HepG2 (cell line): ENCODE data around the gene SPATA33. TPM values are rescaled to one million over a fixed set of nuclear protein-coding genes. Genes with fewer than 3 reads are reported as not detected.

Experiments used
- AKNA ChIP-seq: sonication (generic); formaldehyde crosslinking; IDR thresholded peaks from 2 replicates; pipeline ENCODE4 v1.4.0; 2020; ENCODE audit warnings: missing genetic modification reagents, borderline replicate concordance
- CENPT ChIP-seq: sonication (generic); formaldehyde crosslinking; IDR thresholded peaks from 2 replicates; pipeline ENCODE4 v1.8.0; 2022; ENCODE audit warnings: low read depth, mild to moderate bottlenecking, moderate library complexity, missing genetic modification reagents
- DNMT1 ChIP-seq: sonication (generic); formaldehyde crosslinking; IDR thresholded peaks from 2 replicates; pipeline ENCODE4 v1.5.1; 2020; ENCODE audit warnings: mild to moderate bottlenecking, missing genetic modification reagents
- EED ChIP-seq: sonication (generic); formaldehyde crosslinking; IDR thresholded peaks from 2 replicates; pipeline ENCODE4 v1.5.0; 2020; ENCODE audit warnings: mild to moderate bottlenecking, missing genetic modification reagents
- ETV6 ChIP-seq: sonication (generic); formaldehyde crosslinking; conservative IDR thresholded peaks from 2 replicates; pipeline ENCODE4 v1.4.0; 2020; ENCODE audit warnings: missing genetic modification reagents
- FOXK1 ChIP-seq: sonication (generic); formaldehyde crosslinking; IDR thresholded peaks from 2 replicates; pipeline ENCODE4 v1.4.0; 2020; ENCODE audit warnings: low read depth, missing genetic modification reagents, borderline replicate concordance
- GATAD1 ChIP-seq: IDR thresholded peaks from 2 replicates; pipeline ENCODE4 v1.6.1; 2016; ENCODE audit warnings: missing genetic modification reagents, missing compliant biosample characterization
- HOXD1 ChIP-seq: sonication (generic); formaldehyde crosslinking; IDR thresholded peaks from 2 replicates; pipeline ENCODE4 v1.5.0; 2020; ENCODE audit warnings: missing genetic modification reagents
- JUND ChIP-seq: sonication (generic); formaldehyde crosslinking; IDR thresholded peaks from 2 replicates; pipeline ENCODE4 v1.8.0; 2022; ENCODE audit warnings: mild to moderate bottlenecking, missing genetic modification reagents
- MZF1 ChIP-seq: sonication (generic); formaldehyde crosslinking; IDR thresholded peaks from 2 replicates; pipeline ENCODE4 v1.8.1; 2023; ENCODE audit warnings: mild to moderate bottlenecking, missing genetic modification reagents, borderline replicate concordance
- NFE2 ChIP-seq: sonication (generic); formaldehyde crosslinking; IDR thresholded peaks from 2 replicates; pipeline ENCODE4 v1.4.0; 2020; ENCODE audit warnings: missing genetic modification reagents
- NR2F6 ChIP-seq, 2 experiments: IDR thresholded peaks; 2 replicates each; pipeline ENCODE4 v1.6.1; 2016; ENCODE audit warnings: antibody characterized with exemption in 1 of 2, mild to moderate bottlenecking in 1 of 2
- RFX1 ChIP-seq: fragments of 450-650 bp; IDR thresholded peaks from 2 replicates; pipeline ENCODE4 v1.6.1; 2017
- TEAD2 ChIP-seq: sonication (generic); formaldehyde crosslinking; IDR thresholded peaks from 2 replicates; pipeline ENCODE4 v1.9.0; 2021; ENCODE audit warnings: missing genetic modification reagents
- TOE1 ChIP-seq: sonication (generic); formaldehyde crosslinking; IDR thresholded peaks from 2 replicates; pipeline ENCODE4 v1.4.0; 2020; ENCODE audit warnings: mild to moderate bottlenecking, missing genetic modification reagents
- ZBTB4 ChIP-seq: sonication (generic); formaldehyde crosslinking; IDR thresholded peaks from 2 replicates; pipeline ENCODE4 v1.4.0; 2020; ENCODE audit warnings: missing genetic modification reagents, mild to moderate bottlenecking, borderline replicate concordance
- ZNF296 ChIP-seq: sonication (generic); formaldehyde crosslinking; conservative IDR thresholded peaks from 2 replicates; pipeline ENCODE4 v1.5.0; 2020; ENCODE audit warnings: mild to moderate bottlenecking, missing genetic modification reagents
- ZNF33A ChIP-seq: sonication (generic); formaldehyde crosslinking; IDR thresholded peaks from 2 replicates; pipeline ENCODE4 v1.5.1; 2020; ENCODE audit warnings: missing genetic modification reagents, mild to moderate bottlenecking, moderate library complexity, borderline replicate concordance
- ZNF34 ChIP-seq: sonication (generic); formaldehyde crosslinking; IDR thresholded peaks from 2 replicates; pipeline ENCODE4 v1.4.0; 2020; ENCODE audit warnings: mild to moderate bottlenecking, missing genetic modification reagents, borderline replicate concordance
- ZNF431 ChIP-seq: sonication (generic); formaldehyde crosslinking; IDR thresholded peaks from 2 replicates; pipeline ENCODE4 v1.9.0; 2022; ENCODE audit warnings: missing genetic modification reagents, low read depth, mild to moderate bottlenecking, borderline replicate concordance
- ZNF776 ChIP-seq: sonication (generic); formaldehyde crosslinking; IDR thresholded peaks from 2 replicates; pipeline ENCODE4 v1.4.0; 2020; ENCODE audit warnings: mild to moderate bottlenecking, missing genetic modification reagents
- ZNF788 ChIP-seq: sonication (generic); formaldehyde crosslinking; IDR thresholded peaks from 2 replicates; pipeline ENCODE4 v1.5.0; 2020; ENCODE audit warnings: mild to moderate bottlenecking, missing genetic modification reagents, borderline replicate concordance
- polyA plus RNA-seq, 8 experiments: library from polyadenylated mRNA; depleted of rRNA in 3 of 8; stranded (reverse) in 7 of 8; unstranded in 1 of 8; fragments of >200 nt; fragmentation: Illumina TruSeq in 4 of 8; extraction: Trizol in 4 of 8; gene quantifications; 2 replicates each; pipeline versions ENCODE4 v1.2.1 to v1.2.3, GENCODE V29; 2011 to 2016; ENCODE audit warnings: low read depth in 4 of 8, missing spikeins in 1 of 8, mixed read lengths in 1 of 8; ENCODE audit not compliant: insufficient read depth in 1 of 8
- total RNA-seq, 5 experiments: library from RNA; depleted of rRNA; stranded (reverse); fragments of >200 nt; fragmentation: Illumina TruSeq; extraction: Trizol; gene quantifications; 2 replicates each; pipeline ENCODE4 v1.2.3, GENCODE V29; 2016; ENCODE audit warnings: low read depth in 1 of 5

Gene SPATA33
- total and polyA plus RNA-seq, 2 of the 13 experiments (the other 11 are each of a cell fraction or from before 2014, with no cell fraction given), result 5.7 to 11.0 TPM

- TF ChIP-seq ZBTB4 (CRISPR knock-in tag) (no peak), EED (CRISPR knock-in tag) (no peak), HOXD1 (CRISPR knock-in tag) (no peak; the same call in 1 of the 2 replicates), ZNF33A (CRISPR knock-in tag) (peak; percentile 18; the same call in 1 of the 2 replicates), DNMT1 (CRISPR knock-in tag) (peak; percentile 91; the same call in 1 of the 2 replicates), ZNF776 (CRISPR knock-in tag) (peak; percentile 78), FOXK1 (CRISPR knock-in tag) (peak; percentile 14; the same call in 1 of the 2 replicates), RFX1 (no peak), AKNA (CRISPR knock-in tag) (0 out of 2 replicates have a peak, but pooled peaks have one; percentile 17), MZF1 (peak; percentile 60; the same call in 1 of the 2 replicates), ZNF296 (CRISPR knock-in tag) (no peak), CENPT (CRISPR knock-in tag) (peak; percentile 60; the same call in 1 of the 2 replicates), ZNF431 (CRISPR knock-in tag) (peak; percentile 47; the same call in 1 of the 2 replicates), TEAD2 (CRISPR knock-in tag) (0 out of 2 replicates have a peak, but pooled peaks have one; percentile 59), GATAD1 (CRISPR knock-in tag) (no peak), JUND (CRISPR knock-in tag) (peak; percentile 19), ZNF34 (CRISPR knock-in tag) (no peak), NR2F6 (IDR thresholded peaks at IDR 0.05) (no peak), NR2F6 (CRISPR knock-in tag; IDR thresholded peaks at IDR 0.05) (peak; percentile 60; the same call in 1 of the 2 replicates), ETV6 (CRISPR knock-in tag) (peak; percentile 89), TOE1 (CRISPR knock-in tag) (peak; percentile 29; the same call in 1 of the 2 replicates), ZNF788 (CRISPR knock-in tag) (peak; percentile 76), NFE2 (CRISPR knock-in tag) (no peak)
Observed at GRCh38 chr16:89700649-89701424, 43.2 kb downstream of the SPATA33 start (continued).
